ENCODE data around the gene UBE2A. TPM values are rescaled to one million over a fixed set of nuclear protein-coding genes. Genes with fewer than 3 reads are reported as not detected.

UBE2A gene
- 10 to 100 TPM; 48.1 to 78.2 TPM for total RNA-seq

DNA sequence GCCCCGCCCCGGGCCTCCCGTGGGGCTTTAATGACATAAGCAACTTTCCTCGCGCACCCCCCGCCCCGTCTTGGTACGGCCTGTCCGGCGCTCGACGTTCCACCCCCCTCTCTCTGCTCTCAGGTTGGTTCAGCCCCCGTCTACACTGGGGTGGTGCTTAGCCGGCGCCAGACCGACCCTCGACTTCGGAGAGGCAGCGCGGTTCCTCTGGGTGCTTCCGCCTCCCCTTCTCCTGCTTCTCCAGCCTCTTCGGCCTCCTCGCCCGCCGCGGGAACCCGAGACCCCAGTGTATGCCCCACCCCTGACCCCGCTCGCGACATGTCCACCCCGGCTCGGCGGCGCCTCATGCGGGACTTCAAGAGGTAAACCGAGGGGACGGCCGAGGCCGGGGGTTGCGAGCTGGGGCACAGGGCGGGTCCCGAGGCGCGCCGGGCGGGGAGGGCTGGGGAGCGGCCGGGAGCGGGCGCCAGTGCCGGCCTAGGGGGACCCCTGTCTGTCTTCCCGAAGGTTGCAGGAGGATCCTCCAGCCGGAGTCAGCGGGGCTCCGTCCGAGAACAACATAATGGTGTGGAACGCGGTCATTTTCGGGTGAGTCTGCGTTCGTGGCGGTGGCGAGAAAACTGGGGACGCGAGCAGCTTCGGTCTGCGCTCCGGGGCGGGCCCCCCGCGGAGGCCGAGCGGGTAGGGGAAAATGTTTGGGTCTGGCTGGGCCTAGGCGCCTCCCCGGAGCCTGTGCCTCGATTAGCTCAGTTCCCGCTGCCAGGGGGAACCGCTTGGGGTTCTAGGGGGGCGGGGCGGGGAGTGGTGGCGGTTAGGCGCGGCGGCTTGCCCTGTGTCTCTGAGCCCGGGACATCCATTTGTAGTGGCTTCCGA, at the start of gene UBE2A:
Gene UBE2A (plus strand): TSS at position 170 of the 873 bp plus-strand sequence. CDS start 149 bp downstream, at position 319.
- ATAC-seq (peak; percentile 90 to 94), DNase-seq (ENCODE audit: low spot score in 2 of 2) (peak; percentile 83)
- H3K36me3 Mint-ChIP-seq, result no peaks in the 10 kb centered on the region
- H3K27ac Mint-ChIP-seq, result peak within 1 kb of the TSS; percentile 81 to 88
- no peaks in the 10 kb centered on the region for H3K9me3 Mint-ChIP-seq

DNA sequence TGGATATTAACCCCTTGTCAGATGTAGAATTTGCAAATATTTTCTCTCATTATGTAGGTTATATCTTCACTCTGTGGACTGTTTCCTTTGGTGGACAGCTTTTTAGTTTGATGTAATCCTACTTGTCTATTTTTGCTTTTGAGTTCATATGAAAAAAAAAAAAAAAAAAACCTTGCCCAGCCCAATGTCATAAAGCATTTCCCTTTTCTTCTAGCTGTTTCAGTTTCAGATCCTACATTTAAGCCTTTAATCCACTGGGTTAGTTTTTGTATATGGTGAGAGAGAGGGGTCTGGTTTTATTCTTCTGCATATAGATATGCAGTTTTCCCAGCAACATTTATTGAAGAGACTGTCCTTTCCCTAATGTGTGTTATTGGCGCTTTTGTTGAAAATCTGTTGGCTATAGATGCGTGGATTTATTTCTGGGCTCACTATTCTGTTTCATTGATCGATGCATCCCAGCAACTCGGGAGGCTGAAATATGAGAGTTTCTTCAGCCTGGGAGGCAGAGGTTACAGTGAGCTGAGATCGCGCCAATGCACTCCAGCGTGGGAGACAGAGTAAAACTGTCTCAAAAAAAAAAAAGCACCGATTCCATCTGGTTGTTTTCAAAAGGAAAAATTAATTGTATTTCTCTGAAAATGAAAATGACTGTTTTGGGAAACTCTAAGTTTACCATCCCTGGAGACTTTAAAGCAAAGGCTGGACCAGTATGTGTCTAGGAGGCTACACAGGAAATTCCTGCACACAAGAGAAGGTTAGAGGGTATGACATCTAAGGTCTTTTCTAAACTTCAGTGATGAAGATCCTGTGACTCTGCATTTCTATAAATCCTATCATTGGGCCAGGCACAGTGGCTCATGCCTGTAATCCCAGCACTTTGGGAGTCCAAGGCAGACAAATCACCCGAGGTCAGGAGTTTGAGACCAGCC, 44.8 kb upstream of the UBE2A start:
- H3K36me3 Mint-ChIP-seq, result no peaks in the 10 kb centered on the region
- DNase-seq (ENCODE audit: low spot score in 2 of 2), result no peak
- no peak overlapping the region for H3K27ac Mint-ChIP-seq
- no peak for ATAC-seq
- no peaks in the 10 kb centered on the region for H3K9me3 Mint-ChIP-seq

DNA sequence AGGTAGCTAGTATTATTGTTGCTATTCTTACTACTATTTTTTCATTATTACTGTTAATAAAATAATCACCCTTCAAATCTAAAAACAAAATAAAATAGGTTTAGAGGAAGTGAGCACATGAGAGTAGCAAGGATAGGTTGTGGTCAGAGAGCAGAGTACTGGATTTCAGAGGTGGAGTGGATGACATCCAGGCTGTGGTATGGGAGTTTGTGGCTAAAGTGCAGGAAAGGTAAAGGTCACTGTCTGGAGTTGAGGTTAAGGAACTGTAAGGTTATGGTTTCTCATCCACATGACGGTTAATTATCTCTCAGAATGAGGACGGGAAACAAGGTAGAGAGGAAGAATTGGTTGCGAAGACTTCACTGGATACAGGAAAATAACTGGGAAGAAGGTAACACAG, 36.9 kb upstream of the UBE2A start:
- H3K9me3 Mint-ChIP-seq, result no peaks in the 10 kb centered on the region
- no peak for ATAC-seq
- DNase-seq (ENCODE audit: low spot score in 2 of 2), result no peak
- H3K27ac Mint-ChIP-seq, result no peak overlapping the region
- H3K36me3 Mint-ChIP-seq, result no peaks in the 10 kb centered on the region

DNA sequence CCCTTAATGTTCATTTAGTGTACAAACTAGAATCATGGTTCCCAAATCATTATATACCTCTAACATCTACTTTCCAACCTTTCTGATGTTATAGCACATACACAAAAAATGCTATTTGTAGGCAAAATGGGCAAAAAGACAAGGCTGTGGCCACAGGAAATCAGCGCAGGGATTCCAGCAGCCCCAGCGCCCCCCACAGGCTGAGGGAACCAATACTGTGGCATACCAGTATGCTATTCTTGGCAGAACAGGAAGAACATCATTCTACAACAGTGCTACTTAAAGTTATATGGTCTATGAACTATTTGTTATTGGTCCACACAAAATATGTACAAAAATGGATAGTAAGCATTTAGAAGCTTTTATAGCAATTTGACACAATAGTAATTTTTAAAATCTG, 34.5 kb upstream of the UBE2A start:
- Mint-ChIP-seq H3K9me3 (no peaks in the 10 kb centered on the region), H3K36me3 (no peaks in the 10 kb centered on the region), H3K27ac (no peak overlapping the region)
- no peak for DNase-seq (ENCODE audit: low spot score in 2 of 2)
- ATAC-seq, result no peak

DNA sequence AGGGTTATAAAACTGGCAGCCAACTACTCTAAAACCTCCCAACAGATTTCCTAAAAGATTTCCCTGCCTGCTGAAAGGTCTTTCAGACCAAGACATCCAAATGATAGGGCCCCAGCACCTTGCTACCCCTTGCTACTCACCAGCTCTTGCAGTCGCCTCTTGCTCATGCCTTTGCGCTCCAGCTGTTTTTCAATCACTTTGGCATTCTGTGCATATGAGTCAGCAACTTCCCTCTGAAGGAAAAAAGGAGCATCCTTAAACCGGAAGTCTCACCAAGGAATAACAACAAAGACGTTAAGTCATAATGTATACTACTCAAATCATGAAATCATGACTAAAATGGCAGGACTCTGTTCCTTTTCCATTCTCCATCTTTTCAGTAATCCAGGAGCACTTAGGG, 33.2 kb upstream of the UBE2A start:
- no peaks in the 10 kb centered on the region for H3K36me3 Mint-ChIP-seq
- ATAC-seq, result no peak

DNA sequence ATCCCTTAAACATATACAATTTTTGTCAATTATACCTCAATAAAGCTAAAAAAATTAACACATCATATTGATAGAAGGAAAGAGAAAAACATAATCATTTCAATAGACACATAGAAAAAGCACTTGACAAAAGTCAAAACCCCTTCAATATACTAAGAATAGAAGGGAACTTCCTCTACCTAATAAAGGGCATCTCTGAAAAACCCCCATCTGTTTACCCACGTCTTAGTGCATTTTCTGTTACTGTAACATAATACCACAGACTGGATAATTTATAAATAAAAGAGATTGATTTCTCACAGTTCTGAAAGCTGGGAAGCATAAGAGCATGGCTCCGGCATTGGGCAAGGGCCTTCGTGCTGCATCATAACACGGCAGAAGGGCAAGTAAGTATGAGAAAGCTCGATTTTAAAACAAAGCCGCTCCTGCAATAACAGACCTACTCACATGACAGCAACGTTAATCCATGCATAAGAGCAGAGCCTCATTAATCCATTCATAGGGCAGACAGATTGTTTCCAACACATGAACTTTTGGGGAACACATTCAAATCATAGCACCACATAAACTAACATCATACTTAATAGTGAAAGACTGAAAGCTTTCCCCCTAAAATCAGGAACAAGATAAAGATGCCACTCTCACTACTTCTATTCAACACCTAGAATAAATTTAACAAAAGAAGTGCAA, 24.9 kb upstream of the UBE2A start:
- Mint-ChIP-seq H3K36me3 (no peaks in the 10 kb centered on the region), H3K9me3 (no peaks in the 10 kb centered on the region), H3K27ac (no peak overlapping the region)
- no peak for DNase-seq (ENCODE audit: low spot score in 2 of 2)
- no peak for ATAC-seq

More for the DNA sequence above, 33.2 kb upstream of the UBE2A start:
- Mint-ChIP-seq H3K9me3 (no peaks in the 10 kb centered on the region), H3K27ac (no peak overlapping the region)
- DNase-seq (ENCODE audit: low spot score in 2 of 2), result no peak

DNA sequence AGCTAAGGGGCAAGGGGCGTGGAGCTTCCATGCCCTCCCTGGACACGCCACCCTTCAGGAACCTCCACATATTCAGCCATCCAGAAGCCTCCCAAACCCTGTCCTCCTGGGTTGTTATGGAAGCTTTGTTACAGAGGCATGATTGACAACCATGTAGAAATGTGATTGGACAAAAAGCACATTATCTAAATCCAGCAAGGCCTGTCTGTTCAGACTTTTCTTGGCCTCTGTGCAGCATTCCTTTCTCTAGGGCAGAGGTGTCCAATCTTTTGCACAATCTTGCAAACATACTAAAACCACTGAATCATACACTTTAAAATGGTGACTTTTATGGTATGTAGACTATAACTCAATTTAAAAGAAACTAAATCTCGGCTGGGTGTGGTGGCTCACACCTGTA, 21.9 kb upstream of the UBE2A start:
- Mint-ChIP-seq H3K9me3 (no peaks in the 10 kb centered on the region), H3K36me3 (no peaks in the 10 kb centered on the region), H3K27ac (no peak overlapping the region)

DNA sequence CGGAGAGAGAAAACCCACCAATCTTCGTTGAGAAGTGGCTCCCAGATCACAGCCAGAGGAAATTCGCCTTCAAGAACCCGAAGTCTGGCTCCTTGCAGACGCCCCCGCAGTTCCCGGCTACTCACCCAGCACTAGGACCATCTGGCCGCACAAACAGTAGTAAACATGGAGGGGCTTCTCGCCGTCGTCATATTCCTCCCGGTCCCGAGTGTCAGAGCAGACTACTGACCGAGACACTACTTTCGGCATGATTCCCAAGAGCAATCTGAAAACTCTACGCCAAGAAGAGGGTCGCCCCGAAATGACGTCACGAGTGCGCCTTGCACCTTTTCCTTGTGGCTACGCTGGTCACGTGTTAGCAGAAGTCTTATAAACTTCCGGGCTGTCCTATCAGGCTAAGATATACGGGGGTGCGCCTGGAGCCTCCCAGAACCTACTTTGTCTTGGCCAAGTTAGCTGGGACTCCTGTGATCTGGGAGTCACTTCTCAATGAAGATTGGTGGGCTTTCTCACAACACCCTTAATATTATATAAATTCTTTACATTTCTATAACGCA, 9.2 kb upstream of the UBE2A start, which contains the start of gene STEEP1:
Gene STEEP1 (minus strand): TSS at position 303 of the 557 bp plus-strand sequence. CDS start 54 bp downstream, at position 249.
- DNase-seq (ENCODE audit: low spot score in 2 of 2), result peak; percentile 72 to 84
- no peaks in the 10 kb centered on the region for H3K9me3 Mint-ChIP-seq
- peak within 1 kb of the TSS; percentile 88 to 97 for H3K27ac Mint-ChIP-seq
- ATAC-seq, result peak; percentile 100
- peaks cover 0 to 9% of the 10 kb centered on the region in 2 donors for H3K36me3 Mint-ChIP-seq

More for the DNA sequence above, 21.9 kb upstream of the UBE2A start:
- ATAC-seq (no peak), DNase-seq (ENCODE audit: low spot score in 2 of 2) (no peak)

DNA sequence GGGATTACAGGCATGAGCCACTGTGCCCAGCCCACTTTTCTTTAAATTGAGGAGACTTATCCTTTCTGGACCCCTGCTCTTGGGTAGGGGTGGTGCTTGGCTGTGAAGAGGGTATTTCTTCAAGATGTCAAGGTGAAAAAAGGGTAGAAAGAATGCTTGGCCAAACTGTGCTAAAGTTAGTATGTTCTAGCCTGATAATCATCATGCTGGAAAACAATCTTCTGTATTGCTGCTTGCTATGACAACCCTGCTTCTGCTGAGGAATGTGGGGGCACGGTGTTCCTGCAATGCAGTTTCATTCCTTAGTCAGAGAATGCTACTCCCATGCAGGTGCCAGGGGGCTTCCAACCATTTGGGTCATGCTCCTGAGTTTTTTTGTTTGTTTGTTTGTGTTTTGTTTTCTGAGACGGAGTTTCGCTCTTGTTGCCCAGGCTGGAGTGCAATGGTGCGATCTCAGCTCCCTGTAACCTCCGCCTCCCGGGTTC, 4.0 kb upstream of the UBE2A start:
- ATAC-seq, result no peak
- no peak for DNase-seq (ENCODE audit: low spot score in 2 of 2)
- Mint-ChIP-seq H3K36me3 (no peaks in the 10 kb centered on the region), H3K9me3 (no peaks in the 10 kb centered on the region), H3K27ac (no peak overlapping the region)

DNA sequence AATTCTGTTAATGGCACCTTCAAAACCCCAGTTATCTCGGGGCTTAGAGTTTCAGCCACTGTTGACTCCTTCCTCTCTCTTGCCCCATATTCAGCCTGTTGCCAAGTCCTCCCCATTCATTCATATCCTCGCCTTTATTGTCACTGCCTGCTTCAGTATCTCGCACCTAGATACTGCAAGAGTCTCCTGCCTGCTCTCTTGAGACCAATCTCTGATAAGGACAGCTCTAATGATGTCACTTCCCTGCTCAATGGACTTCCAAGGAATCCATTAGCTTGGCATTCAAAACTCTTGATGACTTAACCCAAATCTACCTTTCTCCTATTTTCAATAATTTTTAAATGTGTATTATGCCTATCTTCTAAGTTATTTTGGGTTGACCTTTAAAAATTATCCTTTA, 1.1 kb upstream of the UBE2A start:
- Mint-ChIP-seq H3K36me3 (no peaks in the 10 kb centered on the region), H3K27ac (peak overlapping the region in 1 of 2 donors; percentile 77), H3K9me3 (no peaks in the 10 kb centered on the region)
- ATAC-seq (no peak), DNase-seq (ENCODE audit: low spot score in 2 of 2) (no peak)

DNA sequence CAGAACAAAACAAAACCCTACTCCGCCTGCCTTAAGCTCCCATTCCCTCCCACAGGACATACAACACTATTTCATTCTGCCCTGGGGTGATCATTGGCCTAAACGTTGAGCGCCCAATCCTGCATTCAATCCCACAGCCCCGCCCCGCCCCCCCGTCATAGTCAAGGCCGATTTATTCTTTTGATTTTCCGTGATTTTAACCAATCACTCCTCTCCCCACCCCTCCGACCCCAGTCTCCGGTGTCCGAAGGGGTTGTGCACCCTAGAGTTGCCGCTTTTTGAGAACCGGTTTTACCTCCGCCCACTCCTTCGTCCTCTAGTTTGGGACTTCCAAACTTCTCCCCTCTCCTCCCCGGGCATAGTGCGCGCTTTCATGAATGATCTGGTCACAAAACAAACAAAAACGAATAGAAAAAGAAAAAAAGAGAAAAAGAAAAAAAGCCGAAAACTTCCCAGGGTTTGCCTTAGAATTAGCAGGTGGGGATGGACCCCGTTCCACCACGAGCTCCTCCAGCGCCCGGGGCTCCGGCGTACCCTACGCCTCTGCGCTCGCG, 446 bp upstream of the UBE2A start:
- peak overlapping the region; percentile 59 to 88 for H3K27ac Mint-ChIP-seq
- no peaks in the 10 kb centered on the region for H3K36me3 Mint-ChIP-seq
- no peaks in the 10 kb centered on the region for H3K9me3 Mint-ChIP-seq
- peak; percentile 15 to 18 for ATAC-seq
- no peak for DNase-seq (ENCODE audit: low spot score in 2 of 2)

DNA sequence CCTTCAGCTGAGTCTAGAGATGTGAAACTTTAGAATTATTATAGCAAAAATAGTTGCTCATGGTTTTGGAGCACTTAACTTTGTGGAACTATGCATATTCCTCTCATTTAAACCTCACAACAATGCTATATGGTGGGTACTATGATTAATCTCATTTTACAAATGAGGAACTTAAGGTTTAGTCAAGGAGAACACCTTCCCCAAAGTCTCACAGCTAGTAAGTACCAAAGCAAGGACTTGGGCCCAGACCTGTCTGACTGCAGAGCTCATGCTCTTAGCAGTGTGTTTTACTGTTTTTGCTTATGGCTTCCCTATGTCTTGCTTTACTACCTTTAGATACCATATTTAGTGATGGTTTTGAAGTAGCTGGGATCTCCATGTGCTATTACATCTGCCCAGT, 5.1 kb downstream of the UBE2A start:
- ATAC-seq, result no peak
- H3K27ac Mint-ChIP-seq, result no peak overlapping the region
- H3K36me3 Mint-ChIP-seq, result no peaks in the 10 kb centered on the region

DNA sequence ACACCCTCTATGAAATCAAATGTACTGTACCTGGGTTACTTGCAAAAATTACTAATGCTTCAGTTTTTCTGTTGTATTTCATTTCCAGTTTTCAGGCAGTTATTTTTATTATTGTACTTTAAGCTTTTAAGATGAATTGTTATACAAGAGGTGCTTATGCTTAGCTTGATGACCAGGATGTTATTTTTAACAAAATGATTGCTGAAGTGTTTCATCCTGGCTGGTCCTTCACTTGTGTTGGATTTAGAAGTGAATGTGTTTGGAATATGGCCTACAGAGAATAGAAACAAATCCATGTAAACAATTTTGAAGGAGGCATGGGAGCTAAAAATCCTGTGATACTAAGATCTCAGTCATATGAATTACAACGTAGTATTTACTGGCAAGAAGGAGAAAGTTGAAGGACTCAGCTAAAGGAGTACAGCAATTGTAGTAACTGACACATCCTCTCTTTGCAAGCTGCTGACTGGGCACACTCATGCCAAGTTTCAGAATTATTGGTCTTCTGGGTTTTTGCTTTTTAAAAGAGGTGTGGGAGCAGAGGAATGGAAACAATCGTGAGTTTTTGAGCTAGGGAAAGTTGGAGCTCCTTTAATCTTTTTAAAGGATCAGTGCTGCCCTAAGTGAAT, 9.2 kb downstream of the UBE2A start:
- no peaks in the 10 kb centered on the region for H3K36me3 Mint-ChIP-seq
- no peak for DNase-seq (ENCODE audit: low spot score in 2 of 2)
- peak; percentile 52 to 66 for ATAC-seq
- H3K27ac Mint-ChIP-seq, result peak overlapping the region; percentile 18 to 68
- no peaks in the 10 kb centered on the region for H3K9me3 Mint-ChIP-seq

More for the DNA sequence above, 5.1 kb downstream of the UBE2A start:
- H3K9me3 Mint-ChIP-seq, result no peaks in the 10 kb centered on the region
- DNase-seq (ENCODE audit: low spot score in 2 of 2), result no peak

DNA sequence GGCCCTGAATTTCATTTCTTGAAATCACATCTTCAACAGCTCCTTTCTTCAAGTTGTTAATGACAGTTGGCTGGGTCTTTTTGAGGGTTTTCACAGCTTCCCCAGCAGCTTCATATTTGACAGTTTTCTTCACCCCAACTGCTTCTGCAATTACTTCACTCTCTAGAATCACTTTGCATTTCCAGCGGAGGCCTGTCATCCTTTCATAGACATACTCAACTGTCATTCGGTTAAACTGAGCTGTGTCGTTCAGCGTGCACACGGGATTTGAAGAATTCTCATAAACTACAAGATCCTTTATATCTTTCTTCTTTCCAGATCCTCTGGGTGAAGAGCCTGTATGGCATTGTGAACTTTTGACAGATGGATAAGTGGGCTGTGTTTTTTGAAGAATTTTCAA, 15.4 kb downstream of the UBE2A start:
- H3K9me3 Mint-ChIP-seq, result no peaks in the 10 kb centered on the region
- ATAC-seq (no peak), DNase-seq (ENCODE audit: low spot score in 2 of 2) (no peak)
- H3K36me3 Mint-ChIP-seq, result peaks cover 6 to 13% of the 10 kb centered on the region in 2 donors
- peak overlapping the region in 1 of 2 donors; percentile 24 for H3K27ac Mint-ChIP-seq

DNA sequence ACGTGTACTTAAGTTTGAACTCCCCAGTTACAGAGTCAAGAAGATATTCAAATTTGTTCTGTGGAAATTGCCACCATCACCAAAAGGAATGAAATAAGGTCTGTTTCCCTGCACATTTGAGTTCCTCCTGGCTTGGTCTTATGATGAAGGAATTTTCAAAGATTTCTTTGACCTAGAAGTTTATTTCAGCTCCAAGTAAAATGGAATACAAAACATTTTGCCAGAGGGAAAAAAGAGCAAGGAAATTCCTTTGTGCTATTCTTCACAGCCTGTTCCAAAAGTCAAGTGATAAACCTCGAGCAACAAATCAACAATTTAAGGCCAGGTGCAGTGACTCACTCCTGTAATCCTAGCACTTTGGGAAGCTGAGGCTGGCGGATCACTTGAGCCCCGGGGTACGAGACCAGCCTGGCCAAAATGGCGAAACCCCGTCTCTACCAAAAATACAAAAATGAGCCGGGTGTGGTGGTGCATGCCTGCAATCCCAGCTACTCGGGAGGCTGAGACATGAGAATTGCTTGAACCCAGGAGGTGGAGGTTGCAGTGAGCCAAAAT, 28.4 kb downstream of the UBE2A start:
- Mint-ChIP-seq H3K36me3 (peaks cover 12 to 13% of the 10 kb centered on the region in 2 donors), H3K27ac (no peak overlapping the region), H3K9me3 (no peaks in the 10 kb centered on the region)
- ATAC-seq (no peak), DNase-seq (ENCODE audit: low spot score in 2 of 2) (no peak)

Measured in activated naive CD4-positive, alpha-beta T cell treated with anti-CD3 and anti-CD28 coated beads, Interleukin-2, amount 50 U/mL, for 72 hours (primary cell).